GM19395 (cell line): ENCODE results near the gene CNOT2.

ENCODE experiments used
- ATAC-seq: cut with Tn5 transposase; IDR thresholded peaks from one replicate; pipeline ENCODE4 v1.9.1; 2021; ENCODE audit warnings: mild to moderate bottlenecking, moderate library complexity; ENCODE audit not compliant: unreplicated experiment

The CNOT2 gene, protein sequence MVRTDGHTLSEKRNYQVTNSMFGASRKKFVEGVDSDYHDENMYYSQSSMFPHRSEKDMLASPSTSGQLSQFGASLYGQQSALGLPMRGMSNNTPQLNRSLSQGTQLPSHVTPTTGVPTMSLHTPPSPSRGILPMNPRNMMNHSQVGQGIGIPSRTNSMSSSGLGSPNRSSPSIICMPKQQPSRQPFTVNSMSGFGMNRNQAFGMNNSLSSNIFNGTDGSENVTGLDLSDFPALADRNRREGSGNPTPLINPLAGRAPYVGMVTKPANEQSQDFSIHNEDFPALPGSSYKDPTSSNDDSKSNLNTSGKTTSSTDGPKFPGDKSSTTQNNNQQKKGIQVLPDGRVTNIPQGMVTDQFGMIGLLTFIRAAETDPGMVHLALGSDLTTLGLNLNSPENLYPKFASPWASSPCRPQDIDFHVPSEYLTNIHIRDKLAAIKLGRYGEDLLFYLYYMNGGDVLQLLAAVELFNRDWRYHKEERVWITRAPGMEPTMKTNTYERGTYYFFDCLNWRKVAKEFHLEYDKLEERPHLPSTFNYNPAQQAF

DNA sequence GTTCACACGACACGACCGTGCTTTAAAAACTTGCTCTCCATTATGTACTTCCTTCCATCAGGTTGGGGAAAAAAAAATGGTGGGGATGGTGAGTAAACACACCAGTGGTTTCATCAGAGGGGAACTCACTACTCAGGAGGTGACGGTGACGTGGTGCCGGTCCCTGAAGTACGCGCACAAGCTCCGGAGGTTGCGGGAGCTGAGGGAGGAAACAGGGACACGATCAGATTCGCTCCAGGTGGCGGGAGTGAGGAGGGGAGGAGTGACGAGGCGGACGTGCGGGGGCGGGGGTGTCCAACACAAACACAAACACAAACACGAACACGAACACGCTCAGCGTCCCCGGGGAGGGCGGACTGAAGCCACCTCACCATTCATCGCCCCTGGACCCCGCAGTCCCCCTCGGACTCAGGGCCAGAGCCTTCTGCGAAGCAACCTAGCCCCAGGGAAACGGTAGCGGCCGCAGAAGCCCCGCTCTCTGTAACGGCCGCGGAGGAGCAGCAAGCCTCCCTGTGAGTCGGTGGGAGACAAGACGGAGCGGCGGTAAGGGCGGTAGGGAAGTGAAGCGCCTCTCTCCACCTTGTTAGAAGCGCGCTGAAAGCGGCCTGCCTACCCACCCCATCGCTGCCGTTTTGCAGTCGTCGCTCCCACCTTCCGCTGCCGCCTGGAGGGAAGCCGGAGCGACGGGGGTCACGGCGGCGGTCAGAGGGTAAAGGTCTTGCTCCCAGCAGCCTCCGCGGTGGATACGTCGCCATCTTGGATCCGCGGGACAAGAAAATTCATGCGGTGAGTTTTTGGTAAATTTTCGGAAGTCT lies at the start of gene CNOT2:
CNOT2 (plus strand) TSS at position 739 of the 815 bp plus-strand sequence. CDS start 34,794 bp downstream, outside the sequence.
- peak; percentile 80 for ATAC-seq

- no peak for ATAC-seq
These were observed 49.2 kb upstream of the CNOT2 start for GRCh38 chr12:70194076-70194475.

GRCh38 chr12:70196811-70197281 lies 46.4 kb upstream of the CNOT2 start:
- ATAC-seq = no peak

GRCh38 chr12:70197345-70197744 lies 45.9 kb upstream of the CNOT2 start:
- ATAC-seq = no peak

DNA sequence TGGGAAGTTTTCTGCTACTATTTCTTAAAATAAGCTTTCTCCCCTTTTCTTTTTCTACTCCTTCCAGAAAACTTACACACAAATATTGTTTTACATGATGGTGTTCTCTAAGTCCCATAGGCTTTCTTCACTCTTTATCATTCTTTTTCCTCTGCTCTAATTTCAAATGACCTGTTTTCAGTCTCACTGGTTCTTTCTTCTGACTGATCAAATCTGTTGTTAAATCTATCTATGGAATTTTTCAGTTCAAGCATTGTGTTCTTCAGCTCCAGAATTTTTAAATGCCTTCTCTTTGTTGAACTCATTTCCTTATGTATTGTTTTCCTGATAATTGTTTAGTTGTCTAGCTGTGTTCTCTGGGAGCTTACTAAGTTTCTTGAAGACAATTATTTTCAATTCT lies 29.5 kb upstream of the CNOT2 start:
- ATAC-seq = no peak

GRCh38 chr12:70214972-70215617 lies 28.1 kb upstream of the CNOT2 start:
- no peak for ATAC-seq

DNA sequence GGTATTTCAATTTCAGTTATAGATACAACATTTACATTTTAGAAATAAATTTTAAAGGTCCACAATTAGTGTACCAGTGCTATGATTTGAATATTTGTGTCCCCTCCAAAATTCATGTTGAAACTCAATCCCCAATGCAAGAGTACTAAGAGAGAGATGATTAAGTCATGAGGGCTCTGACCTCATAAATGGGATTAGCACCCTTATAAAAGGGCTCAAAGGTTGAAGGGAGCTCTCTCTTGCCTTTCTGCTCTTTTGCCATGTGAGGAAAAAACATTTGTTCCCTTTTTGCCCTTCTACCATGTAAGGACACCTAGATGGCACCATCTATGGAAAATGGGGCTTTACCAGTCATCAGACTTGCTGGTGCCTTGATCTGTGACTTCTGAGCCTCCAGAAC lies 25.8 kb upstream of the CNOT2 start:
- no peak for ATAC-seq

DNA sequence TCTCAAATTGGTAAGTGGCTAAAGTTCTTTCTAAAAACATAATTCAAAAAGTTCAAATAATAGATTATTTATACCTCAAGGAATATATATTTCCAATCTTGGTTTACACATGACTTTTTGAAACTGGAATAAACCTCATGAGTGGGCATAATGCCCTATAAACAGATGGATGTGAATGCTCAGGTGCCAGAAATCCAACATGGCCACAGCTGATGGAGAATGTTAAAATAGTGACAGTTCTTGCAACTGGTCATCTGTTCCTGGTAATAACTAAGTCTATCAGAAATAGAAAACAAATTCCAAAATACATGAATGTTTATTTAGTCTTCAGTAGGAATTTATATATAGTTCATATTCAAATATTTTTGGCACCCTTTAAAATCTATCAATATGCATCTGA lies 21.6 kb upstream of the CNOT2 start:
- no peak for ATAC-seq

GRCh38 chr12:70227911-70228310 lies 15.3 kb upstream of the CNOT2 start:
- ATAC-seq = no peak

GRCh38 chr12:70230934-70231606 lies 12.2 kb upstream of the CNOT2 start:
- no peak for ATAC-seq

DNA sequence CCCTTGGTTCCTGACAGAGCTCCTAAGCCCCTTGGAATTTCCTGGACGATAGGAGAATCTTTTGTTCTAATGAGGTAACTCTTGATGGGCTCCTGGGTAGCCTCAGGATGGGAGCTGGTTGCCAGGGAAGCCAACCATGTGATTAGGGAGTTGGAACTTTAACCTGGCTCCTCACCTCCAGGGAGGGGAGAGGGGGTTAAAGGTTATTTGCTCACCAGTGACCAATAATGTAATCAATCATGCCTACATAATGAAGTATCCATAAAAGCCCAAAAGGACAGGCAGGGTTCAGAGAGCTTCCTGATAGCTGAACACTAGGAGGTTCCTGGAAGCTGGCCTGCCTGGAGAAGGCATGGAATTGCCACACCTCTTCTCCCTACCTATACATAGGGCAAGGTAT lies 6.2 kb upstream of the CNOT2 start:
- no peak for ATAC-seq

- ATAC-seq = no peak
These were observed 2.6 kb upstream of the CNOT2 start for GRCh38 chr12:70240673-70241072.

- no peak for ATAC-seq
These were observed 1.4 kb upstream of the CNOT2 start for GRCh38 chr12:70241845-70242244.

DNA sequence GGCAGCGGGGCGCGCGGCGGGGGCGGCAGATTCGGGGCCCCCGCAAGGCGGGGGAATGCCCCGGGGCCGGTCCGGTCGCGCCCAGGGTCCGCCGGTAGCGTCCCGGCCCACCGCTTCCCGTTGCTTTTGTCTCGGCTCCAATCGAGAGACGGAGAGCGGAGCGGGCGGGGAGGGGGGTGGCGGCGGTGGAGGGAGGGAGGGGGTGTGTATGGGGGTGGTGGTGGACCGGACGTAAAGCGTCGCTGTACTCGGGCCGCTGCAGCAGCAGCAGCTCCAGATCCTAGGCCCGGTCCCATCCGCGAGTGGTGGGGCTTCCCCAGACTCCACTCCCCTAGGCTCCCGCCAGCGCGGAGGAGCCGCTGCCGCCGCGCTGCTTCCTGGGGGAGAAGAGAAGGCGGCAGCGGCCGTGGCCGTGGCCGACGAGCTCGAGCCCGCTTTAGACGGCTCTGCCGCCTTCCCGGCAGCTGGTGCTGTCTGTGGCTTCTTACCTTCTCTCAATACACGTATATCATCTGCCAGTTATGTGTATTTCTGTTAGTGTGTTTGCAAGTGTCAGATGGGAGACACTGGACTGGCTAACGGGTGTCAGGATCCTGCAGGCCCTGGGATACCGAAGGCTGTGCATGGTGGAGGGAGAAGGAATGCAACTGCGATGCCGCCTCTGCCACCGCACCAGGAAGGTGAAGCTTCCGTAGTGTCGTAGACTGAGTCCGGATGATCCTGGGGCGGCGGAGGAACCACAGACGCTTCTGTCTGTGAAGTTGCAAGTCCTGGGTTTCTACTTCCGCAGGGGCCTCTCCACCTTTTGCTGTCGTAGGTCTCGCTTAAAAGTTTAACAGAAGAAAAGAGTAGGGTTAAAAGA lies 508 bp downstream of the CNOT2 start:
- ATAC-seq = peak; percentile 58

- peak; percentile 0 for ATAC-seq
These were observed 1.2 kb downstream of the CNOT2 start for GRCh38 chr12:70244409-70244808.

DNA sequence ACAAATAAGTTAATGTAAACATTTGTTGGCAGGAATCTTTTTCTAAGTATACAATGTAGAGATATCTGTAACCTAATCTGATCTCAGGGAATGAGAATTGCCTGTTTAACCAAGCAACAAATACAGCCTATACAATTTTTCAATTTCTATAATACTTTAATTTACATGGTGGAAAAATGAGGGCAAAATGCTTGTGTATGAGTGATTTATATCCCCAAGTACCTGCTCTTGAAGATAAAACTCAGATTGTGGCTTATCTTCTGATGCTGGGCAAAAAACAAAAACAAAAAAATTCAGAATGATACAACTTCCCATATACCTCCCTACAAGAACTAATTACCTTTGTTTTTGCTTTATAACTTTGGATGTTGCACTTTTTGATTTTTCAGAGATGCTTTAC lies 2.2 kb downstream of the CNOT2 start:
- ATAC-seq = no peak

DNA sequence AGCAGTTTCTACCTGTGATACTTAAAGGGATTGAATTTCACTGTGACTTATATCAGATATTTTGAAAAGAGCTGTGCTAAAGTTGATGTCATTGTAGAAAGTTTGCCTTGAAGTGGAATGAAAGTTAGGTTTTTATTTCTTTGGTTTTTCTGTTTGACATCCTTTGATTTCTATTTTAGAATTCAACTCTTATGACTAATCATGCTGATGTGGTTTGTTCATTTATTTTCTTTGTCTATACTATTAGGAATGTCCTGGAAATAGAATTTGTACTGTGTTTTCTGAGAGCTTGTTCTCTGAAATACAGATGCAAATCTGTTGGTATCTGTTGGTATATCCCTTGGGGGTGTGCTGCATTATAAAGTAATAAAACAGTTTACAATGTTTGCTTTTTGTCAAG lies 3.3 kb downstream of the CNOT2 start:
- ATAC-seq = no peak

GRCh38 chr12:70247653-70248199 lies 4.5 kb downstream of the CNOT2 start:
- ATAC-seq = no peak

- no peak for ATAC-seq
These were observed 5.6 kb downstream of the CNOT2 start for GRCh38 chr12:70248876-70249275.
